GM23338 (cell line): ENCODE data around the gene NANOS2. TPM values are rescaled to one million over a fixed set of nuclear protein-coding genes. Genes with fewer than 3 reads are reported as not detected.

Experiments used
- ATAC-seq: fragments of 200-7000 bp; cut with Tn5 transposase; 3 replicates; pipeline ENCODE4 v1.9.1; 2020
- DNase-seq: peaks from one replicate; pipeline ENCODE4 v3.0.0-alpha.2; 2015; ENCODE audit warnings: low spot score
- H2AFZ ChIP-seq: fragments of 200-600 bp; sonication (generic); 2 replicates; pipeline ENCODE4 v1.8.0; 2016; ENCODE audit warnings: antibody characterized with exemption, mild to moderate bottlenecking, moderate library complexity
- H3F3A ChIP-seq: fragments of 200-600 bp; sonication (generic); replicated peaks from 2 replicates; pipeline ENCODE4 v1.8.0; 2017; ENCODE audit warnings: antibody characterized with exemption, mixed run types, low read depth
- H3K27ac ChIP-seq: fragments of 200-600 bp; sonication (generic); 2 replicates; pipeline ENCODE4 v1.6.1; 2016; ENCODE audit warnings: low read depth
- H3K27me3 ChIP-seq: fragments of 200-600 bp; sonication (generic); 2 replicates; pipeline ENCODE4 v1.8.0; 2016; ENCODE audit warnings: mild to moderate bottlenecking, mixed run types, moderate library complexity; ENCODE audit not compliant: insufficient read depth
- H3K36me3 ChIP-seq: fragments of 200-600 bp; sonication (generic); 2 replicates; pipeline ENCODE4 v1.8.0; 2016; ENCODE audit warnings: mild to moderate bottlenecking; ENCODE audit not compliant: insufficient read depth
- H3K4me1 ChIP-seq: fragments of 200-600 bp; sonication (generic); 2 replicates; pipeline ENCODE4 v1.8.0; 2016; ENCODE audit warnings: mild to moderate bottlenecking, moderate library complexity; ENCODE audit not compliant: insufficient read depth
- H3K4me2 ChIP-seq: fragments of 200-600 bp; sonication (generic); 2 replicates; pipeline ENCODE4 v1.7.1; 2017; ENCODE audit warnings: mixed run types
- H3K4me3 ChIP-seq: fragments of 200-600 bp; sonication (generic); 2 replicates; pipeline ENCODE4 v1.6.1; 2016; ENCODE audit warnings: mixed run types
- H3K79me2 ChIP-seq: fragments of 200-600 bp; sonication (generic); replicated peaks from 2 replicates; pipeline ENCODE4 v1.8.0; 2017; ENCODE audit warnings: mild to moderate bottlenecking; ENCODE audit not compliant: insufficient read depth
- H3K9me2 ChIP-seq: fragments of 200-600 bp; sonication (generic); 2 replicates; pipeline ENCODE4 v1.8.0; 2017; ENCODE audit not compliant: insufficient read depth
- H4K20me1 ChIP-seq: fragments of 200-600 bp; sonication (generic); replicated peaks from 2 replicates; pipeline ENCODE4 v1.8.0; 2017; ENCODE audit warnings: mild to moderate bottlenecking; ENCODE audit not compliant: insufficient read depth
- H3K27ac Mint-ChIP-seq: 2 replicates; pipeline ENCODE4 v1.8.0; 2020; ENCODE audit warnings: inconsistent platforms, mild to moderate bottlenecking, moderate library complexity, mixed read lengths
- H3K27me3 Mint-ChIP-seq: 3 replicates; pipeline ENCODE4 v1.8.0; 2022; ENCODE audit warnings: low read depth, mild to moderate bottlenecking, moderate library complexity, mixed read lengths, inconsistent platforms; ENCODE audit not compliant: insufficient read depth, poor library complexity
- H3K36me3 Mint-ChIP-seq: 3 replicates; pipeline ENCODE4 v1.8.0; 2021; ENCODE audit warnings: low read depth, mild to moderate bottlenecking, inconsistent platforms, moderate library complexity, mixed read lengths
- H3K4me1 Mint-ChIP-seq: 3 replicates; pipeline ENCODE4 v1.8.0; 2020; ENCODE audit warnings: mild to moderate bottlenecking, inconsistent platforms, mixed read lengths
- H3K4me3 Mint-ChIP-seq: 3 replicates; pipeline ENCODE4 v1.8.0; 2021; ENCODE audit warnings: moderate library complexity, mild to moderate bottlenecking, inconsistent platforms, mixed read lengths
- H3K9me3 Mint-ChIP-seq: 3 replicates; pipeline ENCODE4 v1.8.0; 2020; ENCODE audit warnings: moderate library complexity, mild to moderate bottlenecking, inconsistent platforms, mixed read lengths
- CTCF ChIP-seq, 2 experiments: fragments of 200-600 bp in 1 of 2; sonication (generic) in 1 of 2; conservative IDR thresholded peaks; 2 replicates each; pipeline versions ENCODE4 v1.5.1 to v1.6.1; 2016 to 2017; ENCODE audit warnings: antibody characterized with exemption in 2 of 2, low read depth in 2 of 2, mild to moderate bottlenecking in 2 of 2, moderate library complexity in 1 of 2
- ETS1 ChIP-seq: IDR thresholded peaks from 2 replicates; pipeline ENCODE4 v1.6.1; 2016; ENCODE audit warnings: antibody characterized with exemption
- NANOG ChIP-seq: IDR thresholded peaks from 2 replicates; pipeline ENCODE4 v1.6.1; 2016; ENCODE audit warnings: antibody characterized with exemption, borderline replicate concordance
- STAT1 ChIP-seq: IDR thresholded peaks from one replicate; pipeline ENCODE4 v1.6.1; 2016; ENCODE audit warnings: antibody characterized with exemption; ENCODE audit not compliant: unreplicated experiment
- ZNF462 ChIP-seq: fragments of 250-450 bp; sonication (Bioruptor Pico); IDR thresholded peaks from 2 replicates; pipeline ENCODE4 v1.5.0; 2020; ENCODE audit warnings: mild to moderate bottlenecking, moderate library complexity
- polyA plus RNA-seq: library from polyadenylated mRNA; unstranded; fragments of >200 nt; fragmentation: Nextera tagmentation; extraction: Ambion mirVana; gene quantifications from 2 replicates; pipeline ENCODE4 v1.2.1, GENCODE V29; 2016
- total RNA-seq: library from RNA; depleted of rRNA; stranded (reverse); fragments of >200 nt; shearing (Covaris generic); gene quantifications from 2 replicates; pipeline ENCODE4 v1.2.3, GENCODE V29; 2014

The NANOS2 gene
- total and polyA plus RNA-seq, 2 experiments from 2014 or later: 0.11 to 0.14 TPM

- TF ChIP-seq ZNF462 (CRISPR knock-in tag): no peak
- TF ChIP-seq STAT1: no peak
- no peak for TF ChIP-seq ETS1
Measured at GRCh38 chr19:45865269-45865948, 49.2 kb downstream of the NANOS2 start (continued).

- Mint-ChIP-seq H3K27me3 (peaks cover 30% of the 10 kb centered on the region), H3K27ac (peak overlapping the region; percentile 92), H3K4me3 (peak overlapping the region; percentile 95), H3K4me1 (peaks cover 36% of the 10 kb centered on the region), H3K36me3 (peaks cover 14% of the 10 kb centered on the region), H3K9me3 (no peaks in the 10 kb centered on the region)
- peak overlapping the region; percentile 96 for H3K4me2 ChIP-seq
- H3F3A ChIP-seq: 0 out of 2 replicates have a peak, but pooled peaks cover 3% of the 10 kb centered on the region
- ATAC-seq: no peak
- no peak for DNase-seq
- peak overlapping the region; percentile 80 for H2AFZ ChIP-seq
- H3K4me3 ChIP-seq: peak overlapping the region; percentile 63
- no peak for TF ChIP-seq ZNF462 (CRISPR knock-in tag)
- no peak for TF ChIP-seq NANOG
- TF ChIP-seq CTCF (conservative IDR thresholded peaks at IDR 0.05; ENCODE audit: low read depth in 2 of 2): no peak
- H4K20me1 ChIP-seq: peaks cover 13% of the 10 kb centered on the region; the same call in 1 of the 2 replicates
- 0 out of 2 replicates have a peak, but pooled peaks cover under 1% of the 10 kb centered on the region for H3K36me3 ChIP-seq
- 0 out of 2 replicates have a peak overlapping the region, but pooled peaks have one; percentile 80 for H3K27ac ChIP-seq
- no peaks in the 10 kb centered on the region for H3K9me2 ChIP-seq
- peaks cover 74% of the 10 kb centered on the region for H3K79me2 ChIP-seq
- H3K27me3 ChIP-seq: no peaks in the 10 kb centered on the region
- H3K4me1 ChIP-seq: peaks cover 29% of the 10 kb centered on the region
Measured at GRCh38 chr19:45864629-45865082, 49.9 kb downstream of the NANOS2 start.
